HFF-Myc (cell line): Measurements from ENCODE around the gene EXOC5.
"Not testable (repeated sequence)": the region's sequence is repeated elsewhere in the genome, so short reads cannot be mapped to it uniquely, and the experiment has no call there.

Source experiments
- DNase-seq: peaks from one replicate; pipeline ENCODE4 v3.0.0-alpha.2; 2011; ENCODE audit warnings: low read depth; ENCODE audit errors: extremely low read depth
- H3K4me3 ChIP-seq: replicated peaks from 2 replicates; pipeline ENCODE4 v1.5.1; 2011; ENCODE audit warnings: low read depth, mild to moderate bottlenecking, control low read depth, low read length
- CTCF ChIP-seq: IDR thresholded peaks from 2 replicates; pipeline ENCODE4 v1.5.1; 2012; ENCODE audit warnings: mild to moderate bottlenecking, low read depth, low read length, control low read depth; ENCODE audit errors: missing control alignments

EXOC5 gene

GRCh38 chr14:57227083-57227482 is 41.6 kb downstream of the EXOC5 start:
- TF ChIP-seq CTCF = no peak
- H3K4me3 ChIP-seq = no peak overlapping the region
- DNase-seq = no peak

GRCh38 chr14:57221931-57222330 is 46.8 kb downstream of the EXOC5 start:
- DNase-seq = no peak
- no peak overlapping the region for H3K4me3 ChIP-seq
- TF ChIP-seq CTCF = no peak

- no peak for TF ChIP-seq CTCF
- no peak overlapping the region for H3K4me3 ChIP-seq
- DNase-seq = no peak
Observed at GRCh38 chr14:57212919-57213318, 55.8 kb downstream of the EXOC5 start.

- no peak overlapping the region for H3K4me3 ChIP-seq
- peak; percentile 17 for DNase-seq
- no peak for TF ChIP-seq CTCF
Observed at GRCh38 chr14:57209561-57209960, 59.1 kb downstream of the EXOC5 start.

GRCh38 chr14:57205938-57206337 is 62.8 kb downstream of the EXOC5 start:
- no peak for DNase-seq
- TF ChIP-seq CTCF = no peak

GRCh38 chr14:57202672-57203071 is 66.0 kb downstream of the EXOC5 start:
- DNase-seq, H3K4me3 ChIP-seq: not testable (repeated sequence)

More at GRCh38 chr14:57205938-57206337, 62.8 kb downstream of the EXOC5 start:
- no peak overlapping the region for H3K4me3 ChIP-seq

GRCh38 chr14:57199921-57200320 is 68.8 kb downstream of the EXOC5 start:
- no peak for DNase-seq
- no peak overlapping the region for H3K4me3 ChIP-seq
- no peak for TF ChIP-seq CTCF

GRCh38 chr14:57189070-57189469 is 79.6 kb downstream of the EXOC5 start:
- DNase-seq = peak; percentile 24
- TF ChIP-seq CTCF = no peak
- no peak overlapping the region for H3K4me3 ChIP-seq
